GM21515 (cell line): ENCODE results near the gene ZNF22.

Experiments used
- ATAC-seq: cut with Tn5 transposase; IDR thresholded peaks from one replicate; pipeline ENCODE4 v1.9.1; 2021; ENCODE audit not compliant: unreplicated experiment

Gene ZNF22

DNA sequence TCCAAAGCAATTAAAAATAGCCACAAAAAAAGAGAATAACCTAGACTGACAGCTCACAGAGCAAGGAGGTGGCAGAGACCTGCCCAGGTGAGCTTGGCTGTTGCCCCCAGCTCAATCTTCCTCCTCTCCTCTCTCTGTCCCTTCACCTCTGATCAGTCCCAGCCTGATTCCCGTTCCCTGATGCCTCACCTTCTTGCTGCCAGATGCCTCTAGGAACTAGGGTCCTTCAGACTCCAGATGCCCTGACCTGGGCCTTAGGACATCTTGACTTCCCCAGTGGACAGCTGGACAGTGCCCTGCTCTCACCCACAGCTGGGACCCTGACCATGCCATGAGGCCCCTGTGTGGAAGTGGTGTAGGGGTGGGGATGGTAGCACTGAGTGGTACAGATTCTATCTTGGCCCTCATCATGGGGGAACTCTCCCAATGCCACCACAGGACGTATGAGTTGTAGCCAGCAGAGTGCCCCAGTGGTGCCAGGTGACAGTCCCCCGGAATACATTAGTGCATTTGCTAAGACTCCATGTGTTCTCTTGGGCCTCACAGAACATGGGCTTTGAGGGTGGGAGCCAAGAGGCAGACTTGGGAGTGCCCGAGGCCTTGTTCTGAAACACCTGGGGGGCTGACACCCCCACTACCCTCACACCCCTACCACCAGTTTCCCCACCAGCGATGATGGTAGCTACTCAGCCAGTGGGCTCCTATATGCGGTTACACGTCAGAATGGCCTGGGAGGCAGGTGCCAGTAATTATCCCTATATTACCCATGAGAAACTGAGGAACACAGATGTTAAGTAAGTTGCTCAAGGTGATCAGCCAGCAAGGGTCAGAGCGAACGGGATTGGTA lies 24.1 kb upstream of the ZNF22 start:
- no peak for ATAC-seq

DNA sequence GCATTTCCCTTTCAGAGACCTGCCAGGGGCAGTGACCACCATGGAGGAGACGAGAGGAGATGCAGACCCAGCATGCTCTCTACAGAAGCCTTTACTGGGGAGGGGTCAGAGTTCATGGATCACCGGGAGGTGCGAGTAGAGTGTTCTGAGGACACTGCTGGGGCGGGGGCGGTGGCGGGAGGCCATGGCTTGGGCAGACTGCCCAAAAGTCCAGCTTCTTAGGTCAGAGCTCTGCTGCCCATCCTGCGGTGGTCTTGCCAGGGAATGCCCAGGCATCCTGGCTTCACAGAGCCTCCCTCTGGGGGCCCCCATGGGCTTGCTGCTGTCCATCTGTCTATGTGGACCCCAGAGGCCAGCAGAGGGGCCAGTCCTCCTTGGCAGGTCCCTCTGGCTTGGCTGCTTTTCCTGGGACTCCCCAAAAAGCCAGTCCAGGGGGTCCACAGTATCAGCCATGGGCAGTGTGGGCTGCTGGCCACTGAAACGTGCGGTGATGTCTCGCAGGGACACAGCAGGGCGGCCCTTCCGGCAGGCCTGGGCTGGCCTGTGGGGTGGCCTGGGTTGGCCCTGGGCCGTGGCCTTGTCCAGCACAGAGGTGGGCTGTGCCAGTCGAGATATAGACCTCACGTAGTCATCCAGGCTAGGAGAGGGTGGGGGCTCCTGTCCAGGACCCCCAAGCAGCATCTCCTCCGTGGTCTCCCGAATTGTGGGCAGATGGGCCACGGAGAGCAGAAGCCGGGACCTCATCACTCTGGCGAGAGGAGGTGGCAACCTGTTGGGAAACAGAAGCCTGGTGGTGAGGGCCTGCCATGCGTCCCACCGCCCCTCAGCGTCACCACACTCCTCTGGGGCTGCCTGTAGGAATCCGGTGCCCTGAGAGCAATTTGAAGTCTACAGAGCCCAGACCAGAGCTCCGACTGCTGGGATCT lies 23.2 kb upstream of the ZNF22 start:
- no peak for ATAC-seq

DNA sequence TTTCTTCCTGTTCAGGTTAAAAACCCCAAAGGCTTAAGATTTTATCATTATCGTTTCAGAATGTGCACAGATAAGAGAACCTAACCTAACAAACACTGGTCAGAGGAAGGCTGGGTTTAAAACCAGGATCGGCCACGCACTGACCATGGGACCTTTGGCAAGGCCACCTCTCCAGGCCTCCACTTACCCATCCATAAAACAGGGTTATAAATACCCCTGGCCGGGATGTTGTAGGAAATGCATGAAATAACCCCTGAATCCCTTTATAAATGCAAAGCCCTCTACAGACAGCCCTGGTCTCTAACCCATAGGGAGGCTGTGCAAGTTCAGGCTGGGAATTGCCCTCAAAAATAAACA lies 22.5 kb upstream of the ZNF22 start:
- no peak for ATAC-seq

DNA sequence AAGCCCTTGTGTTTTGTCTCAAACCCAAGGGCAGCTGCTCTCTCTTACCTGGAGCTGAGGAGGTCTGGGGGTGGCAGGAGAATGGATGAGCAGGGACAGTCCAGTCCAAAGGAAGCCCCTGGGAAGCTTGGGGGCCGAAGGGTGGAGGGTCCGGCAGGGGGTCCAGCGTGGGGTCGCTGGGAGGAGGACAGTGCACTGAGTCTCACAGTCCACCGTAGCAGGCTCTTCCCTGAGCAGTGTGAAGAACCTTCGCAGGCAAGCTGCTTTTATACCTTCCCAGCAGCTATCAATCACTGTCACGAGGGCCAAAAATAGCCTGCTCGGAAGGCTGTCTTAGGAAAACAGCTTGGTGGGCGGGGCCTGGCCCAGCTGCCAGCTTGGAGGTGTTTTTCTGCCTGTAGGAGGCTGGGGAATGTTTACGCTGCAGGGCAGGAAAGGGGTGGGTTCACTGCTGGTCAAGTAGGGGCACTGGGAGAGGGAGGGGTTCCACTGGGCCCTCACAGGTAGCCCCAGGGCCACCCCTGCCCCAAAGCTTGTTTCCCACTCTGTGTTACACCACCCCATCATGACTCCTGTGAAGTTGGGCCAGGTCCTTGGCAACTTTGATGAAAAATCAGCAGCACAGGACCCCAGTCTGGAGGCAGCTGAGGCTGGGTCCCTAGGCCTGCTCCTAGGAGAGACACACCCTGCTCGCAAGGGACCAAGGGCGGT lies 22.0 kb upstream of the ZNF22 start, which contains the start of gene DEPP1:
Gene DEPP1, minus strand, starts transcription at position 240 of the 711 bp plus-strand sequence. CDS start 779 bp downstream, outside the sequence.
- no peak for ATAC-seq

DNA sequence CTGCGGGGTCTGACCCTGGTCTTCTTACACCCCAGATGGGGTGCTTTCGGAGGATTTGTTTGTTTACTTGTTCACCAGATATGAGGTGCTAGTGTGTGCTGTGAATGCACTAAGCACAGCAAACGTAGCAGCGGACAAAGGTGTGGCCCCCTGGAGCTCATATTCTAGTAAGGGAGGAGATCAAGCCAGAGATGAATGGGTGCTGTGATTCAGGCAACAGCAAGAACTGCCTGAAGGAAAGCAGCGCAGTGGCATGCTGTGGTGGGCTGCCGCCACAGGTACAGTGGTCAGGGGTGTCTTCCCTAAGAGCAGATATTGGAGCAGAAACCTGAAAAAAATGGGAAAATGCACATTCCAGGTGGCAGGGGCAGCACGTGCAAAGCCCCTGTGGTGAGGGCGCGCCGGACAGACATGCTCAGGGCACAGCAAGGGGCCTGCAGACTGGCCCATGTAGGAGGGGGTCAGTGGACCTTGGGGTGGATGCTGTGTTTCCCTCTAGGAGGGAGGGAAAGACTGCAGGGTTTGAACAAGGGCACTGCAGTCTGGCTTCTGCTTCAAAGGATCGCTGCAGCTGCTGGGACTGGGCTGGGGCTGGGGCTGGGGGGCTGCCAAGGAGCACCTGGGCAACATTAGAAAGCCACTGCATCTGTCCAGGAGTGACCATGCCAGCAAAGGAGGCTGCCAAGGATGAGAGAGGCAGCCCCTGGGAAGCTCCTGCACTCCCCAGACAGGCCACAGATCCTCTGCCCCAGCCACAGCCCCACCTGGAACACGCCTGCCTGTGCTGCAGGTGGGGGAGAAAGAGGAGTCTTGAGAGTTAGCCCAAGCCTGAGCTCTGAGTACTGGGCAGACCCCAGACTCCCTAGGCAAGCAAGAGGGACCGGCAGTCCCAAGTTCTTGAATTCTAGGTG lies 21.2 kb upstream of the ZNF22 start:
- ATAC-seq: no peak

DNA sequence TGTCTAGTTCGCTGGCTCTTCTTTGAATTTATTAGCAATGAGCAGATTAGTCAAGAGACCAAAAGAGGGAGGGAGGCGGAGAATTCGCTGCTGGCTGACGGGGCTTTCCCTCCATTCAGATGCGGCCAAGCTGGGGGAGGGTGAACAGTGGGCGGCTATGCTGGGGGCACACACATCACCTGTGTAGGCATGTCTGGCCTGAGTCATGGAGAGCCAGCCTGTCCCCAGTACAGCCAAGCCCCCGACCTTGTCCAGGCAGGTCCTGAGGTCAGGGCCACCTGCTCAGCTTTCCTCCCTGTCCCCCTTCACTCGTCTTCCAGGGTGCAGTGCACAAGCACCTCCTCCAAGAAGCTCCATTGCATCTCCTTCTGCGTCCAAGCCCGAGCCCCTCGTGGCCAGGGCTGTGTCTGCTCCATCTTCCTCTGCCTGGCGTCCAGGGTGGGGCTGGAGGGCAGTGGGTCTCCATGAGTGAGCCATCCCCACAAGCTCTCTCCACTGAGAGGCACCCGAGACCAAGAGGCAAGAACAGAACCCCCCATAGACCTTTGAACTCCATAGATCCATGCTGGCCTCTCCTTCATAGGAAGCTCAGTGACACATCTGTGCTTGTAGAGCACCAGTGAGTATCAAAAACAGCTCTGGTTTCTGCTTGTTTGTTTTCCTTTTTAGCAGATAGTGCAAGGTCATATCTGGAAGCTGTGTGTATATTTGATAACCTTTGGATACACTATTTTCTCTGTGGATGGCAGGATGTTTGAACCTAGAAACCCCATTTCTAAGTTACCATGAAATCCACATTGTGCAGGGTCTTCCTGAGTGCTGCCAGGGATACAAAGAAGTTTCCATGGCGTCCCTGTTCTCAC lies 20.2 kb upstream of the ZNF22 start:
- no peak for ATAC-seq

DNA sequence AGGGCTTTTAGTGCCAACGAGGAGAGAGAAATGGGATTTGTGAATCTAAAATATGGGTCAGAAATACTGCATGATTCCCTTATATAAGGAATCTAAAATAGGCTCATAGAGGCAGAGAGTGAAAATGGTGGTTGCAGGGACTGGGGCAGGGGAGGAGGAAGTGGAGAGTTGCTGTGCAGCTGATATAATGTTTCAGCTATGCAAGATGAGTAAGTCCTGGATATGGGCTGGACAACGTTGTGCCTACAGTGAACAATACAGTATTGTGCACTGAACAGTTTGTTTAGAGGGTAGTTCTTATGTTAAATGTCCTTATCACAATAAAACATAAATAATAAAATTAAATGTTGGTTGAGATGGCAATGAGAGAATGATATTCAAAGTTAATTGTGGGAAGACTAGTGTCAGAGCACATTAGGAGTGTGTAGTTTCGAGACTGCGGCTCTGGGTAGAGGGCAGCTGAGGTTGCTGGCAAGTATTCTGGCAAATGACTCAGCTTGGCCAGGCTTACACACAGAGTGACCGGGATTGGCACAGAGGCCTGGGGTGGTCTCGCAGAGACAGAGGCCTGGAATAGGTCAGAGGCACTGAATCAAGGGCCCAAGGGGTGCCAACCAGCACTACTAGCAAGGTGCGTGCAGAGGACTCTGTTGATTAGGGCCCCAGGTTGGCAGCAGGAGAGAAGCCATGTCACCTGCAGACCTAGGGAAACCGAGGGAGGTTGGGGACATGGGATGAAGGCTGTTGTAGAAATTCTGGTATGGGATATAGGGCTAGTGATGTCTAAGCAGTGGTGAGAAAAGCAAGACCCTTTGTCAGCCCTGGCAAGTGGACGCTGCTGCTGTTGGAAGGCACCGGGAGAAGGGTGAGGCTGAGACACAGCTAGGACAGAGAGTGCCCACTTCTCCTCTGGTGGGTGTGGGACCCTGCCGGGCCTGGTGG lies 19.3 kb upstream of the ZNF22 start:
- ATAC-seq: peak; percentile 61

DNA sequence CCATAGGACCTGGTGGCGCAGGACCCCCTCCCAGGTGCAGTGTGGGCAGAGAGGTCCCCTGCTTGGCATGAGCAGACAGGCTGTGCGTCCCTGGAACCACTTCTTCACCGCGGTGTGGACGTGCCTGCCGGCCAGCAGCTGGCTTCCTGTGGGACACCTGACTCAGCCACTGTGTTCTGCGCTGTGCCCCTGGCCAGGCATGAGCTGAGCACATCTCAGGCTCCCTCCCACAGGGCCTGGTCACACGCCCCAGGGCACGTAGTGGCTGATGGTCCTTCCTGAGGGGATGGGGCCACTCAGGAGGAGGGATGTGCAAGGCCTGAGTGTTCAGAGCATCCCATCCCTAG lies 18.6 kb upstream of the ZNF22 start:
- ATAC-seq: no peak

DNA sequence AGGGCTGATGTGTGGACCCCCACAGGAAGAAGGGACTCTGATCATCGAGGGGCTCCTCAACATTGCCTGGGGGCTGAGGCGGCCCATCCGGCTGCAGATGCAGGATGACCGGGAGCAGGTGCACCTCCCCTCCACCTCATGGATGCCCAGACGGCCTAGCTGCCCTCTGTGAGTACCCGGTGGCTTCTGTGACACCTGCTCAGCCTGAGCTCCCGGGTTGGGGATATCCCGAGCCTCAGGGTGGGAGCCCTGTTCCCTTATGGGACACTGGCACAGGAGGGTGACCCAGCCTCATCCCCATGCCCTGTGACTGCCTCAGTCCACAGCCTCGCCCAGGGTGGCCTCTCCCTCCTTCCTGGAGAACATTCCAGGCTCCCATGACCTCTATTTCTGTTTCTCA lies 18.2 kb upstream of the ZNF22 start:
- ATAC-seq: no peak

DNA sequence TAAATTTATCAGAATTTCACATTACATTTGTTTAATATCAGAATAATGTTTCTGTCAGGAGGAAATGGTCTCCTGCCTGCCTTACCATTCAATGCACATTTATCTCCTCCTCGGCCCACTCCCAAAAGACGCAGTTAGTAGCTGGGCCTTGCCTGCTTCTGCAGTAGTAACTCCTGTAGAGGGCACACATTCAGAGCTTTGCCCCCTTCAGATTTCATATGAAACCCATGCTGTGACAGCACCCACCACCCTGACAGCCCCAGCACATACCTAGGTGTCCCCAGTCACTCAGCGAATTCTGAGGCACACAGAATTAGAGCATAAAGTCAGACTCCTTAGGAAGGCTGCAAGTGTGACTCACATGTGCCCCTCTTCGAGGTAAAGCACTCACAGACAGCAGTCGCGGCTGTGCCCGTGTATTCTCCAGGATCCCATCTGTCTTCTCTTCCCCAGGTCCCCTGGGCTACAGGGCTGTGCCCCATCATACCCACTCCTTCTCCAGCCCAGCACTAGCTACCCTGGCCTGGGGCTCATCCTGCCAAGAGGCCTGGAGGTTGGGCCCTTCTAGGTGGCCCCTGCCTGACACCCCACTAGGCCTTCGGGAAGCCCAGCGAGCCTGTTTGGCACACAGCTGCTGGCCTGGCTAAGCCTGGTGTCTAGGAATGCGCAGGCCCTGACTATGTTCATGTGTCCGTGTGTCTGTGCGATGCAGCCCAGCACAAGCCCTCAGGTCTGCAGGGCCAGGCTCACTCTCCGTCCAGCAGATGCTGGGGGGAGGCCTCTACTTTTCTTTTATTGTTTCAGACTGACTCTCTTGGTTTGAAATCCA lies 17.4 kb upstream of the ZNF22 start:
- no peak for ATAC-seq

DNA sequence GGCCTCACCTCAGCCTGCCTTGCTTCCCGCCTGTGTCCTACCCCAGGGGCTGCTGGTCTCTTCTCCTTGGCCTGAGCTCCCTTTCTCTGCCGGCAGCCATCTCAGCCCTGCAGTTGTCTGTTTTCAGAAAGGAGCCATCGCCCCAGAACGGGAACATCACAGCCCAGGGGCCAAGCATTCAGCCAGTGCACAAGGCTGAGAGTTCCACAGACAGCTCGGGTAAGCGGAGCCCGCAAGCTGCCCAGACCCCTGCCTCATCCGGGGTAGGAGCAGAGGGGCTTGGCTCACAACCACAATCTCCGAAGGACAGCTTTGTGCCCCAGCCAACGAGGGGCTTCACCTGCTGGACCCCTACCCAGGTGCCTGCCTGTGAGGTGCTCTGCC lies 16.8 kb upstream of the ZNF22 start:
- no peak for ATAC-seq

DNA sequence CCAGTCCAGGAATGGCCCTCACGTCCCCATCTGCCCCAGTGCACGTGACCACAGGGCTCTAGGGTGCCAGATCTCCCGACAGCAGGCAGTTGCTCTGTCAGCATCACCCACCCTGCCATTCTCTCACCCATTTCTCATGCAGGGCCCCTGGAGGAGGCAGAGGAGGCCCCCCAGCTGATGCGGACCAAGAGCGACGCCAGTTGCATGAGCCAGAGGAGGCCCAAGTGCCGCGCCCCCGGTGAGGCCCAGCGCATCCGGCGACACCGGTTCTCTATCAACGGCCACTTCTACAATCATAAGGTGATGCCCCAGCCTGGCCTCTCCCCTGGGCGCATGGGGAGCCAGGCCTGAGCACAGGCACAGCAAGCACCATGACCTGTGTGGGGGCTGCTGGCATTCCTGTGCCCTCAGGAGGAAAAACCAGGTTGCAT lies 16.0 kb upstream of the ZNF22 start:
- ATAC-seq: no peak

DNA sequence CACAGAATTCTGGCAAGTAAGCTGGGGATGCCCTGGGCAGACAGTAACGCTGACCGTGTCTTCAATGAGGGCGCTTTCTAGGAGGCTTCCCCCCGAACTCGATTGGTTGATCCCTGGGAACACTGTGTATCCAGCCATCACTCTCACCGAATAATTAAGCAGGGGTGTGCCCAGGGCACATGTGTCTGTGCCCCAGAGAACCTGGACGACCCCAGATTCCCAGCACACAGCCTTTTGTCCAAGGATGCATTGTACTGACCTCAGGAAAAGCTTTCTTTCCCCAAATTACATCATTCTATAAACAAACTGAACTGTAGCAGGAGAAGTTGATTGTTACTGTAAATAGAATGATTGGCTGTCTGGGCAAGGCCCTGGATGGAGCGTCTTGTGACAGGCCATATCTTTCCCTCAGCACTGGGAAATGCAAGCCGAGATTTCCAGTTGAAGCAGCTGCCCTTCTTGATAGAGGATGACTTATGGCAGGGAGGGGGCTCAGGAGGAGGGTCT lies 15.5 kb upstream of the ZNF22 start:
- ATAC-seq: no peak

DNA sequence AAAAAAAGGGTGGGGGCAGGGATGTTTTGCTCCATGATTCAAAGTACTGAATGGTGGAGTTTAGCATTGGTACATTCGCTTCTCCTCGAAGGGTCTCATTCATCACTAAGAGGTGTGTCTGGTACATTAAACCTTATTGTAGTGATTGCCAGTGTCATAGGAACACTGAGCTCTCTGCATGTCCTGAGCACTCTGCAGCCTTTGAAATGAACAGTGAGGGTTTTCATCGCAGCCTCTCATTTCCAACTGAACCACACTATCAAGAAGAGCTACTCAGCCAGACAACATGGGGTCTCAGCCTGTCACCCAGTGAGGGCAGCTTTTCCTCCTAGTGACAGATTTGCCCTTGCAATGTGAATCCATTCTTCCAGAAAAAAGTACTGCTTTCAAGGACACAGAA lies 14.5 kb upstream of the ZNF22 start:
- no peak for ATAC-seq

DNA sequence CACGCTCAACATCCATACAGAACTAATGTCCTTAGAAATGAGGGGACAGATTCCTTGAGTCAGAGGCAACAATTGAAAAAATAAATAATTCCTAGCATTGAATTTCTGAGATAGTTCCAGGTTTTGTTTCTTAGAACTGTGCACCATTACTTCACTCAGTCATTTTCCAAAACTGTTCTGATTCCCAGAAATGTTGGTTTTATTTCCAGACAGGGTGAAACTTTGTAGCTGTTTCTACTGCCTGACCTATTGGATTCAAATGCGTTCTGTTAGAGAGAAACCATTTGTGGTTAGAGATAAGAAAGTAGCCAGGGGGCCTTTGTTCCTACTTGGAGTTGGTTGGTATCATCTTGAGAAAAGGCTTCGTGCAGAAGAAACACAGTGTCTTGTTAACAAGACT lies 14.1 kb upstream of the ZNF22 start:
- ATAC-seq: no peak

DNA sequence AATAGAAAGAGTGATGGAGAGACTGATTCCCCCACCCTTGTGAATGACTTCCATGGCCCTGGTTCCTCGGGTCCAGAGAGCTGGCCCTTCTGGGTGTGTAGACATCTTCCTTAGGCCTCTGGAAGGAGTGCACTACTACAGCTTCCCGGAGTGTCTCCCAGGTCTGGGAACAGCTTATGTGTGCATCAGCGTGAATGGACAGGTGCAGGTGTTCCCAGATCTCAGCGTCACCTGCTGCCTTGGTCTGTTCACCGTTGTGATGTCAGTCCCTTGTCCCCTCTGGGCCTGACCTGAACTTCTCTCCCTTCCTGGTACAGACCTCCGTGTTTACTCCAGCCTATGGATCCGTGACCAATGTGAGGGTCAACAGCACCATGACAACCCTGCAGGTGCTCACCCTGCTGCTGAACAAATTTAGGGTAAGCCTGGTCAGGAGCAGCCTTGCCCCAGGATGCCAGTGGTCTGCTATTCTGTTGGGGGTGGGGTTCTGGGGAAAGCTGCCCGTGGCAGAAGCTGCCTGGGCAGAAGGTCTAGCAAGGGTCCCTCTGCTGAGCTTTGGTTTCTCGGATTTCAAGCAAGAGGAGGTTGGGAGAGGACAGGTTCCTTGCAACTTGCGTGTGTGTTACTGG lies 11.7 kb upstream of the ZNF22 start:
- no peak for ATAC-seq
